Stimulated activated naive CD8-positive, alpha-beta T cell treated with anti-CD3 and anti-CD28 coated beads, Interleukin-15, Interleukin-2, amounts not matched to agents 100 U/mL and 50 U/mL, for 24 hours (primary cell): ENCODE data around the gene KNG1.
"Not testable (repeated sequence)": the region's sequence is repeated elsewhere in the genome, so short reads cannot be mapped to it uniquely, and the experiment has no call there.

Experiments
- ATAC-seq: fragments of 150-1000 bp; cut with Tn5 transposase; one replicate; pipeline ENCODE4 v1.10.0; 2021
- DNase-seq: peaks from one replicate; pipeline ENCODE4 v3.0.0; 2021

Gene KNG1

GRCh38 chr3:186717039-186717457 lies at the start of gene KNG1:
Gene KNG1 (plus strand): TSS chr3:186717359. CDS start chr3:186717543, 184 bp downstream.
- DNase-seq = no peak
- no peak for ATAC-seq

- DNase-seq (no peak), ATAC-seq (no peak)
Measured at GRCh38 chr3:186668426-186668825, 48.7 kb upstream of the KNG1 start.

- no peak for ATAC-seq
Measured at GRCh38 chr3:186669378-186670084, 47.6 kb upstream of the KNG1 start.

DNA sequence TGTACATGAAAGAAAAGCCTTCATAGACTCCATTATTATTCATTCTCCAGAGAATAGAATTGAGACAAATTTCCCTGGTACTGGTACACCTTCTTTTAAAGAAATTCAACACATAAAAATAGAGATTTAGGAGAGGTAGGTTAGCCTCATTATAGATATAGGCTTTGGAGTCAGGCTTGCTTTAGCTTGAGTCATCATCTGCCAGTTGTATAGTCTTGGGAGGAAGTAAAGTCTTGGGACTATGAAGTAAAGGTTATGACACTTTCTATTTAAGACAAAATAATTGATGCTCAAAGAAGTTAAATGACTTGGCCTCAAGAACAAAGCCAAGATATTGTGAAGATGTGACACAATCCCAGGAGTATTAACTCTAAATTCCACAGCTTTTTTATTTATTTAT lies 47.0 kb upstream of the KNG1 start:
- DNase-seq (no peak), ATAC-seq (no peak)

More at GRCh38 chr3:186669378-186670084, 47.6 kb upstream of the KNG1 start:
- DNase-seq = no peak

- ATAC-seq (no peak), DNase-seq (no peak)
Measured at GRCh38 chr3:186671051-186671450, 46.1 kb upstream of the KNG1 start.

- ATAC-seq (peak; percentile 23), DNase-seq (no peak)
Measured at GRCh38 chr3:186678604-186679003, 38.6 kb upstream of the KNG1 start.

DNA sequence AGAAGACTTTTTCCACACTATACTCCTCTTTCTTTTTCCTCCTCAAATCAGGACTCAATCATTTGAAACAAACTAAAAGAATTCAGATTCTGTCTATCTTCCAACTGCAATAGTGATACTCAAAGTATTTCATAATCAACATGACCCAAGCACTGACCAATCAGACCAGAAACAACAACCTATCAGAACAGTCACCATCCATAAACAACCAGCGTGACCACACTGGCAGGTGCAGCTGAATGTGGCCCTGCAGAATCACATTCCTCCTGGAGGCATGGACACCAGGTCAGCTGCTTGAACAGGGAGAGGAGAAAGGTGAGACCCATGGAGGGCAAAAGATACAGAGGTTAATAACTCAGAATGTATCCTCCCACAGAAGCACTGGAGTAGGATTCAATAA lies 38.0 kb upstream of the KNG1 start:
- DNase-seq = no peak
- no peak for ATAC-seq

GRCh38 chr3:186680869-186681268 lies 36.3 kb upstream of the KNG1 start:
- ATAC-seq (no peak), DNase-seq (no peak)

DNA sequence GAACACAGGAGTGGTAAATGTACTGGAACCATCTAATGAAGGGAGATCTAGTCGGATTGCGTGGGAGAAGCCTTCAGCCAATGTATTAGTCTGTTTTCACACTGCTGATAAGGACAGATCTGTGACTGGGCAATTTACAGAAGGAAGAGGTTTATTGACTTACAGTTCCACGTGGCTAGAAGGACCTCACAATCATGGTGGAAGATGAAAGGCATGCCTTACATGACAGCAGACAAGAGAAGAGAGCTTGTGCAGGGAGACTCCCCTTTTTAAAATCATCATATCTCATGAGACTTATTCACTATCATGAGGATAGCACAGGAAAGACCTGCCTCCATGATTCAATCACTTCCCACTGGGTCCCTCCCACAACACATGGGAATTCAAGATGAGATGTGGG lies 34.3 kb upstream of the KNG1 start:
- ATAC-seq (no peak), DNase-seq (no peak)

GRCh38 chr3:186683979-186684378 lies 33.2 kb upstream of the KNG1 start:
- no peak for DNase-seq
- no peak for ATAC-seq

- not testable (repeated sequence) for ATAC-seq, DNase-seq
Measured at GRCh38 chr3:186686475-186686874, 30.7 kb upstream of the KNG1 start.

GRCh38 chr3:186687120-186687651 lies 30.0 kb upstream of the KNG1 start:
- no peak for DNase-seq
- ATAC-seq = no peak

DNA sequence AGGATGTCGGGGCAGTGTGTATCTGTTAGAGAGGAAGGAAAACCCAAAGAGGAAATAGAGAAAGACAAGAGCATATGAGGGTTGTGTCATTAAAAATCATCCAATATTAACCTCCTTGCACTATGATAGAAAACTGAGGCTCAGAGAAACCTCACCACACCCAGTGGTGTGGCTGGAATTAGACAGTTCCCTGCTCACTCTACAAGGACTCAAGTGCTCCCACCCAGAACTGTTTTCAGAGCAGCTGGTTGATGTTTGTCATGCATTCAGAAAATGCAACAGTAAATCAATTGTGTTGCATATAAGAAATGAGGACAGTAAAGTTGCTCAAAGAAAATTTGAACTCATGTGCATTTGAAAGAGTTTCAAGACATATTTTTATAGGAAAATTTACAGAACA lies 26.9 kb upstream of the KNG1 start:
- ATAC-seq, DNase-seq: not testable (repeated sequence)

GRCh38 chr3:186691676-186692075 lies 25.5 kb upstream of the KNG1 start:
- DNase-seq (no peak), ATAC-seq (no peak)

GRCh38 chr3:186693843-186694242 lies 23.3 kb upstream of the KNG1 start:
- DNase-seq = no peak
- no peak for ATAC-seq

- ATAC-seq (no peak), DNase-seq (no peak)
Measured at GRCh38 chr3:186694288-186695032, 22.7 kb upstream of the KNG1 start.

GRCh38 chr3:186696522-186696921 lies 20.6 kb upstream of the KNG1 start:
- no peak for ATAC-seq
- no peak for DNase-seq

- DNase-seq (no peak), ATAC-seq (no peak)
Measured at GRCh38 chr3:186697510-186697909, 19.6 kb upstream of the KNG1 start.

DNA sequence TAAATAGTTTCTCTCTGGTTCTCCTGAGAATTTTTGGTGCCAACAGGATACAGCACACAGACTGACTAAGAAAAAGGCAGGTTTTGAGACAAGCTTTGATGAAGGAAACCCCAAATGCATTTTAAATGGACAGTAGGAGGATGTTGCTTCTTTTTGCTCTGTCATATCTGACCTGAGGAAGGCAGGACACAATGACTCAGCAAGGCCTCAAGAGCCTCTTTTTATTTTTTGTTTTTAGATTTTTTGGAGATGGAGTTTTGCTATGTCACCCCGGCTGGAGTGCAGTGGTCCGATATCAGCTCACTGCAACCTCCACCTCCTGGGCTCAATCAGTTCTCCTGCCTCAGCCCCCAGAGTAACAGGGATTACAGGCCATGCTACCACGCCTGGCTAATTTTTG lies 16.9 kb upstream of the KNG1 start:
- ATAC-seq = no peak
- no peak for DNase-seq

DNA sequence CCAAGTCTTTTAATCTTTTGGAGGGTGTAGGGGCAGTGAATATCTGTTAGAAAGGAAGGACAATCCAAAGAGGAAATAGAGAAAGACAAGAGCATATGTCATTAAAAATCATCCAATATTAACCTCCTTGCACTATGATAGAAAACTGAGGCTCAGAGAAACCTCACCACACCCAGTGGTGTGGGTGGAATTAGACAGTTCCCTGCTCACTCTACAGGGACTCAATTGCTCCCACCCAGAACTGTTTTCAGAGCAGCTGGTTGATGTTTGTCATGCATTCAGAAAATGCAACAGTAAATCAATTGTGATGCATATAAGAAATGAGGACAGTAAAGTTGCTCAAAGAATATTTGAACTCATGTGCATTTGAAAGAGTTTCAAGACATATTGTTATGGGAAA lies 14.7 kb upstream of the KNG1 start:
- DNase-seq, ATAC-seq: not testable (repeated sequence)

- peak; percentile 60 for DNase-seq
- peak; percentile 99 for ATAC-seq
Measured at GRCh38 chr3:186705882-186706780, 11.0 kb upstream of the KNG1 start.

DNA sequence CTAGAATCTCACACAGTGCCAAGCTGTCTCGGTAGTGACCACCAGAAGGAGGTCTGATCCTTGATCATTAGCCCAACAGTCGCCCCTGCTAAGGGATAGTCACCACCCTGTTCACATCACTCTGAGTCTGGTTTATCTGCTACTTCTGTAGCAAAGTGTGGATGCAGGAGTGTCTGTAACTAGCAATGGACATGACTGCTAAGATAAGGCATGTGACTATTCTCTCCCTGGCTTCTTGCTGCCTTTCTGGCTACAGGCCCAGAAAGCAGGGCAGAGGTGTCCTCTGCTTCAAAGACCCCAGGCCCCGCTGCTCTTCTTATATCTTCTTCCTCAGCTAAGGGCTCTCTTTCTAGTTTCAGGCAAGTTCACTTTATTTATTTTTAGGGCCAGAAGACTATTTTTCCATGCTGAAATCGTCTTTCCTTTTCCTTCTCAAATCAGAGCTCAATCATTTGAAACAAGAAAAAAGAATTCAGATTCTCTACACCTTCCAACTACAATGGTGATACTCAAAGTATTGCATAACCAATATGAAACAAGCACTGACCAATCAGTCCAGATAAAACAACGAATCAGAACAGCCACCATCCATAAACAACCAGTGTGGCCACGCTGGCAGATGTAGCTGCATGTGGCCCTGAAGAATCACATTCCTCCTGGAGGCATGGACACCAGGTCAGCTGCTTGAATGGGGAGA lies 8.0 kb upstream of the KNG1 start:
- DNase-seq (no peak), ATAC-seq (no peak)
